Measurements from ENCODE around the gene CDC14A. TPM values are rescaled to one million over a fixed set of nuclear protein-coding genes. Genes with fewer than 3 reads are reported as not detected.

Gene CDC14A
- total RNA-seq, 2 donors from 2014 or later: 10.6 to 11.3 TPM

- ATAC-seq (ENCODE audit: insufficient number of reproducible peaks, low FRiP score, low read depth) (no peak), DNase-seq (ENCODE audit: low spot score) (no peak)
- no peak for TF ChIP-seq CTCF (IDR thresholded peaks at IDR 0.05)
- no peaks in the 10 kb centered on the region for H3K4me1 ChIP-seq (ENCODE audit: control insufficient read depth in 1 of 2, low read depth in 2 of 2)
- no peak overlapping the region for H3K4me3 ChIP-seq
- H3K27ac ChIP-seq: no peak overlapping the region
- no peaks in the 10 kb centered on the region for H3K27me3 ChIP-seq (replicated peaks; ENCODE audit: insufficient read depth)
- no peaks in the 10 kb centered on the region for H3K36me3 ChIP-seq
- no peaks in the 10 kb centered on the region for H3K9me3 ChIP-seq
These were observed 30.4 kb downstream of the CDC14A start for GRCh38 chr1:100382657-100383056.

GRCh38 chr1:100383743-100384405 lies 31.6 kb downstream of the CDC14A start:
- ATAC-seq (ENCODE audit: insufficient number of reproducible peaks, low FRiP score, low read depth) (no peak), DNase-seq (ENCODE audit: low spot score) (no peak)
- no peak overlapping the region for H3K4me3 ChIP-seq
- TF ChIP-seq CTCF (IDR thresholded peaks at IDR 0.05): no peak
- no peaks in the 10 kb centered on the region for H3K27me3 ChIP-seq (replicated peaks; ENCODE audit: insufficient read depth)
- H3K4me1 ChIP-seq (ENCODE audit: control insufficient read depth in 1 of 2, low read depth in 2 of 2): peaks cover 0 to 5% of the 10 kb centered on the region in 2 donors
- H3K9me3 ChIP-seq: no peaks in the 10 kb centered on the region
- H3K36me3 ChIP-seq: no peaks in the 10 kb centered on the region
- H3K27ac ChIP-seq: no peak overlapping the region

- no peaks in the 10 kb centered on the region for H3K27me3 ChIP-seq (replicated peaks; ENCODE audit: insufficient read depth)
- H3K36me3 ChIP-seq: no peaks in the 10 kb centered on the region
- no peak for DNase-seq (ENCODE audit: low spot score)
- H3K27ac ChIP-seq: no peak overlapping the region
- peaks cover 0 to 5% of the 10 kb centered on the region in 2 donors for H3K4me1 ChIP-seq (ENCODE audit: control insufficient read depth in 1 of 2, low read depth in 2 of 2)
- H3K9me3 ChIP-seq: no peaks in the 10 kb centered on the region
- no peak for ATAC-seq (ENCODE audit: insufficient number of reproducible peaks, low FRiP score, low read depth)
- peak overlapping the region; percentile 50 for H3K4me3 ChIP-seq
- TF ChIP-seq CTCF (IDR thresholded peaks at IDR 0.05): no peak
These were observed 34.9 kb downstream of the CDC14A start for GRCh38 chr1:100387209-100387608.

- DNase-seq (ENCODE audit: low spot score) (no peak), ATAC-seq (ENCODE audit: insufficient number of reproducible peaks, low FRiP score, low read depth) (no peak)
- Histone ChIP-seq H3K27me3 (replicated peaks; ENCODE audit: insufficient read depth) (no peaks in the 10 kb centered on the region), H3K9me3 (no peaks in the 10 kb centered on the region), H3K4me3 (peak overlapping the region; percentile 50), H3K4me1 (ENCODE audit: control insufficient read depth in 1 of 2, low read depth in 2 of 2) (peaks cover 2 to 5% of the 10 kb centered on the region in 2 donors), H3K27ac (peak overlapping the region in 1 of 2 donors; percentile 10), H3K36me3 (no peaks in the 10 kb centered on the region)
- no peak for TF ChIP-seq CTCF (IDR thresholded peaks at IDR 0.05)
These were observed 35.5 kb downstream of the CDC14A start for GRCh38 chr1:100387657-100388350.

GRCh38 chr1:100390531-100390930 lies 38.2 kb downstream of the CDC14A start:
- no peak for TF ChIP-seq CTCF (IDR thresholded peaks at IDR 0.05)
- no peak overlapping the region for H3K27ac ChIP-seq
- H3K4me3 ChIP-seq: no peak overlapping the region
- H3K36me3 ChIP-seq: no peaks in the 10 kb centered on the region
- ATAC-seq (ENCODE audit: insufficient number of reproducible peaks, low FRiP score, low read depth): no peak
- no peak for DNase-seq (ENCODE audit: low spot score)
- H3K4me1 ChIP-seq (ENCODE audit: control insufficient read depth in 1 of 2, low read depth in 2 of 2): peaks cover 5 to 9% of the 10 kb centered on the region in 2 donors
- no peaks in the 10 kb centered on the region for H3K27me3 ChIP-seq (replicated peaks; ENCODE audit: insufficient read depth)
- no peaks in the 10 kb centered on the region for H3K9me3 ChIP-seq
